Measurements from ENCODE around the gene MGAT5B. TPM values are rescaled to one million over a fixed set of nuclear protein-coding genes. Genes with fewer than 3 reads are reported as not detected.

The MGAT5B gene
- total RNA-seq, 6 experiments from 2014 or later, result 1.5 to 2.3 (median 1.8) TPM

DNA sequence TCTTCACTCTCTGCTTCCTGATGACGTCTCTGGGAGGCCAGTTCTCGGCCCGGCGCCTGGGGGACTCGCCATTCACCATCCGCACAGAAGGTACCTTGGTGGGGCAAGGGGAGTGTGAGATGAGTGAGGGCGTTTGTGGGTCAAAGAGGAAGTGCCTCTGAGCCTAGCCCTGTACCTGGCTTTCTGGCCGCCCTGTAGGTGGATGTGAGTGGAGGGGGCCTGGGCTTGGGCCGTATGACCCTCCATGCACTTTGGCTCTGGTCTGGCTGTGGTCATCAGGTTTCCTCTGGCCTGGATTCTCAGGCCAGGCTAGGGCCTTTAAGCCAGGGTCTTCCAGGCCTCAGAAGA lies 4.6 kb downstream of the MGAT5B start:
- Mint-ChIP-seq H3K4me1 (ENCODE audit: low read depth) (peaks cover 35% of the 10 kb centered on the region), H3K9me3 (peaks cover 8% of the 10 kb centered on the region), H3K27ac (peak overlapping the region; percentile 65), H3K4me3 (peak overlapping the region; percentile 69), H3K36me3 (ENCODE audit: low read depth) (peaks cover 8% of the 10 kb centered on the region), H3K27me3 (ENCODE audit: insufficient read depth) (peaks cover 13% of the 10 kb centered on the region)
- TF ChIP-seq, protein P1, sequence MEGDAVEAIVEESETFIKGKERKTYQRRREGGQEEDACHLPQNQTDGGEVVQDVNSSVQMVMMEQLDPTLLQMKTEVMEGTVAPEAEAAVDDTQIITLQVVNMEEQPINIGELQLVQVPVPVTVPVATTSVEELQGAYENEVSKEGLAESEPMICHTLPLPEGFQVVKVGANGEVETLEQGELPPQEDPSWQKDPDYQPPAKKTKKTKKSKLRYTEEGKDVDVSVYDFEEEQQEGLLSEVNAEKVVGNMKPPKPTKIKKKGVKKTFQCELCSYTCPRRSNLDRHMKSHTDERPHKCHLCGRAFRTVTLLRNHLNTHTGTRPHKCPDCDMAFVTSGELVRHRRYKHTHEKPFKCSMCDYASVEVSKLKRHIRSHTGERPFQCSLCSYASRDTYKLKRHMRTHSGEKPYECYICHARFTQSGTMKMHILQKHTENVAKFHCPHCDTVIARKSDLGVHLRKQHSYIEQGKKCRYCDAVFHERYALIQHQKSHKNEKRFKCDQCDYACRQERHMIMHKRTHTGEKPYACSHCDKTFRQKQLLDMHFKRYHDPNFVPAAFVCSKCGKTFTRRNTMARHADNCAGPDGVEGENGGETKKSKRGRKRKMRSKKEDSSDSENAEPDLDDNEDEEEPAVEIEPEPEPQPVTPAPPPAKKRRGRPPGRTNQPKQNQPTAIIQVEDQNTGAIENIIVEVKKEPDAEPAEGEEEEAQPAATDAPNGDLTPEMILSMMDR (IDR thresholded peaks at IDR 0.05), result no peak
- no peak for DNase-seq

DNA sequence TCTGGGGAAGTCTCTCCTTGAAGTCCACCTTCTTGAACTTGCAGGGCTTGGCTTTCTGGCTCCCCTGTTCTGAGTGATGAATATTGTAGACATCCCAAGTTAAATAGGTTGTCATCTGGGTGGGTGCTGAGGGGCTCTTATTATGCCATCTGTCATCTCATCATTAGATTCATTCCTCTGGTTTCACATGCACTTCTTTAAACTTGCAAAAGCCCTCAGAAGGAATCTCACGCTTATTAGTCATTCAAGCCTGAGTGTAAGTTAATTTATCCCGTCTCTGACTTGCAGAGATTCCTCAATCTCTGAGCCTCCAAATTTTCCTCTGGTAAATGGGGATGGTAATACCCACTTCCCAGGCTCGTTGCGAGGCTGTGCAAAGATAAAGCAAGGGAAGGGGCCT lies 5.7 kb downstream of the MGAT5B start:
- peaks cover 8% of the 10 kb centered on the region for H3K9me3 Mint-ChIP-seq
- H3K4me1 Mint-ChIP-seq (ENCODE audit: low read depth), result peaks cover 33% of the 10 kb centered on the region

DNA sequence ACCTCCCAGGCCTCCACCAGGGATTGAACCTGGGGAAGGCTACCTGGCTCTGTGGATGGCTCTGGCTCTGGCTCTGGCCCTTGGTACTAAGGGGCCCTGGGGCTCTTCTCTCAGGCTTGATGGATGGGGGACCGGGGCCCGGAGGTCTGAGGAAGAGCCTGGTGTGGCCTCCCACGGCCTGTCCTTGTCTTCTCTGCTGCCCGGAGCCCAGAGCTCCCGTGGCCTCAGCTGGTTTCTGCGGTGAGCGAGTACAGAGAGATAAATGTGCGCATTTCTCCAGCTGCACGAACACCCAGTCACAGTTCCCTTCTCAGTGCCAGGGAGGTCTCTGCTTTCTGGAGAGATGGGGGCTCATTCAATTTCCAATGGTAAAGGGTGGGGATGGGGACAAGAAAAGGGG lies 9.2 kb downstream of the MGAT5B start:
- Mint-ChIP-seq H3K27ac (no peak overlapping the region), H3K9me3 (peaks cover 8% of the 10 kb centered on the region), H3K27me3 (ENCODE audit: insufficient read depth) (peaks cover 22% of the 10 kb centered on the region), H3K4me1 (ENCODE audit: low read depth) (peaks cover 20% of the 10 kb centered on the region), H3K4me3 (no peak overlapping the region), H3K36me3 (ENCODE audit: low read depth) (peaks cover 8% of the 10 kb centered on the region)
- DNase-seq, result no peak
- TF ChIP-seq, protein P1 (IDR thresholded peaks at IDR 0.05), result no peak

More for the DNA sequence above, 5.7 kb downstream of the MGAT5B start:
- peaks cover 13% of the 10 kb centered on the region for H3K27me3 Mint-ChIP-seq (ENCODE audit: insufficient read depth)
- DNase-seq, result peak; percentile 23
- TF ChIP-seq, protein P1 (IDR thresholded peaks at IDR 0.05), result no peak
- H3K36me3 Mint-ChIP-seq (ENCODE audit: low read depth), result peaks cover 8% of the 10 kb centered on the region
- peak overlapping the region; percentile 69 for H3K4me3 Mint-ChIP-seq
- H3K27ac Mint-ChIP-seq, result peak overlapping the region; percentile 27; the same call in 1 of the 2 replicates

DNA sequence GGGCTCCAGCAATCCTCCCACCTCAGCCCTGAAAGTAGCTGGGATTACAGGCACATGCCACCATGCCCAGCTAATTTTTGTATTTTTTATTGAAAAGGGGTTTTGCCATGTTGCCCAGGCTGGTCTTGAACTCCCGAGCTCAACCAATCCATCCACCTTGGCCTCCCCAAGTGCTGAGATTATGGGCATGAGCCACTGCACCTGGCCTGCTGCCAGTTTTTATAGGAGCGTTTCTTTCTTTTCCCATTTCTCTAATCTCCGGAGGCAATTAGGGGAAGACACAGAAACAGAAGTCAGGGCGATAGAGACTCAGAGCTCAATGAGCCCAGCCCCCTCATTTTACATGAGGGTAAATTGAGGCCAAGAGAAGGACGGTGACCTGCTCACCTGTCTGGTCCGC lies 10.4 kb downstream of the MGAT5B start:
- DNase-seq, result no peak
- Mint-ChIP-seq H3K27me3 (ENCODE audit: insufficient read depth) (peaks cover 22% of the 10 kb centered on the region), H3K9me3 (peaks cover 8% of the 10 kb centered on the region)

DNA sequence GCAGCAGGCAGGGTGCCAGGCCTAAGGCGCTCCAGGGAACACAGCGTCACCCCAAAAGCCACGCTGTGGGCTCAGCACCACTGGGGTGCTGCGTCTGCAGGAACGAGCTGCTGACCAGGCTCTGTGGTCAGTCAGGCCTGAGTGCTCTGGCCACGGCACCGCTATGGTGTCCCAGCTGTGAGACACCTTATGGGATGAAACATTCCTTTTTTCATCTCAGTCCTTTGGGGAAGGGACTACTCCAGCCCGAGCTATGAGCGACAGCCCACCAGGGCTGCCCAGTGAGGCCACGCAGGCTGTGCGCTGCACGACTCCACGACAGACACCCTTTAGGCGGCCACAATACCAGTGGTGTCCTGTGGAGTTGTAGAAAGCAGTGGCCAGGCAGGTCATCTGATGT lies 11.1 kb downstream of the MGAT5B start:
- Mint-ChIP-seq H3K27ac (no peak overlapping the region), H3K27me3 (ENCODE audit: insufficient read depth) (peaks cover 22% of the 10 kb centered on the region), H3K4me1 (ENCODE audit: low read depth) (peaks cover 2% of the 10 kb centered on the region), H3K4me3 (no peak overlapping the region), H3K36me3 (ENCODE audit: low read depth) (peaks cover 8% of the 10 kb centered on the region), H3K9me3 (peaks cover 8% of the 10 kb centered on the region)
- no peak for DNase-seq
- TF ChIP-seq, protein P1 (IDR thresholded peaks at IDR 0.05), result no peak

More for the DNA sequence above, 10.4 kb downstream of the MGAT5B start:
- TF ChIP-seq, protein P1 (IDR thresholded peaks at IDR 0.05), result no peak
- no peak overlapping the region for H3K27ac Mint-ChIP-seq
- H3K4me1 Mint-ChIP-seq (ENCODE audit: low read depth), result peaks cover 8% of the 10 kb centered on the region
- H3K4me3 Mint-ChIP-seq, result no peak overlapping the region
- H3K36me3 Mint-ChIP-seq (ENCODE audit: low read depth), result peaks cover 8% of the 10 kb centered on the region

DNA sequence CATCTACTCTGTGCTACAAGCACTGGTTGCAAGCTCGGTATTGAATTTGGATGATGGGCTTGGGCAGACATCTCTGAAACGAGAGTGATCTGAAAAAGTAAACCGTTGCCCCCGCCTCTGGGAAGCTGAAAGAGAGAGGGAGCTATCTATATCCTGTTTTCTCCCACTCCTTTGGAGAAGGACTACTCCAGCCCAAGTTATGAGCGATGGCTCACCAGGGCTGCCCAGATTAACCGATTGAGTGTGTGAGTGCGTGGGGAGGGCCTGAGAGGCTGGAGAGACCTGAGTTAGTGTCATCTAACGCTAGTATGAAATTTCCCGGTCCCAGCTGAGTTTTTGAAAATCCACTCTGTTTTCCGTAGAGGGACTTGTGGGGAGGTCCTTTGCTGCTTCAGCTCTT lies 11.5 kb downstream of the MGAT5B start:
- Mint-ChIP-seq H3K27ac (no peak overlapping the region), H3K4me1 (ENCODE audit: low read depth) (no peaks in the 10 kb centered on the region), H3K4me3 (no peak overlapping the region), H3K9me3 (peaks cover 8% of the 10 kb centered on the region), H3K36me3 (ENCODE audit: low read depth) (peaks cover 8% of the 10 kb centered on the region), H3K27me3 (ENCODE audit: insufficient read depth) (peaks cover 22% of the 10 kb centered on the region)
- TF ChIP-seq, protein P1 (IDR thresholded peaks at IDR 0.05), result no peak
- DNase-seq, result no peak

Measured in HFFc6 (cell line).